Activated CD4-positive, alpha-beta T cell treated with anti-CD3 and anti-CD28 coated beads, Interleukin-2, amount 10 ng/mL, durations not matched to agents 24 days and 14 days (primary cell): Measurements from ENCODE around the gene TDRD12. TPM values are rescaled to one million over a fixed set of nuclear protein-coding genes. Genes with fewer than 3 reads are reported as not detected.
"Not testable (repeated sequence)": the region's sequence is repeated elsewhere in the genome, so short reads cannot be mapped to it uniquely, and the experiment has no call there.

Experiments used
- DNase-seq: peaks from one replicate; pipeline ENCODE4 v3.0.0; 2022
- H3K27ac Mint-ChIP-seq: one replicate; pipeline ENCODE4 v1.8.0; 2022; ENCODE audit warnings: mild to moderate bottlenecking, mixed read lengths
- H3K27me3 Mint-ChIP-seq: one replicate; pipeline ENCODE4 v1.8.0; 2022; ENCODE audit warnings: mixed read lengths
- H3K36me3 Mint-ChIP-seq: one replicate; pipeline ENCODE4 v1.8.0; 2022; ENCODE audit warnings: low read depth, mild to moderate bottlenecking, mixed read lengths
- H3K4me1 Mint-ChIP-seq: one replicate; pipeline ENCODE4 v1.8.0; 2021; ENCODE audit warnings: mixed read lengths
- H3K4me3 Mint-ChIP-seq: one replicate; pipeline ENCODE4 v1.8.0; 2022; ENCODE audit warnings: mild to moderate bottlenecking, moderate library complexity, mixed read lengths
- H3K9me3 Mint-ChIP-seq: one replicate; pipeline ENCODE4 v1.8.0; 2021; ENCODE audit warnings: mixed read lengths
- intact Hi-C: fragments of 100-400 bp; cut with micrococcal nuclease; formaldehyde crosslinking; loops from one replicate; pipeline ENCODE4 v1.15.1; 2023
- total RNA-seq: library from RNA; stranded (reverse); gene quantifications from 2 replicates; pipeline ENCODE4 v1.2.3, GENCODE V29; 2022

TDRD12 gene
- total RNA-seq, 1 donor from 2014 or later, result 0.05 TPM

DNA sequence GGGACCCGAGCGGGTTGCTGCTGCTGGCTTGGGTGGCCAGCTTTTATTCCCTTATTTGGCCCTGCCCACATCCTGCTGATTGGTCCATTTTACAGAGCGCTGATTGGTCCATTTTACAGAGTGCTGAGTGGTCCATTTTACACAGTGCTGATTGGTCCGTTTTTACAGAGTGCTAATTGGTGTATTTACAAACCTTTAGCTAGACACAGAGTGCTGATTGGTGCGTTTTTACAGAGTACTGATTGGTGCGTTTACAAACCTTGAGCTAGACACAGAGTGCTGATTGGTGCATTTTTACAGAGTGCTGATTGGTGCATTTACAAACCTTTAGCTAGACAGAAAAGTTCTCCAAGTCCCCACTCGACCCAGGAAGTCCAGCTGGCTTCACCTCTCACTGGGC is 19.4 kb upstream of the TDRD12 start:
- not testable (repeated sequence) for DNase-seq

GRCh38 chr19:32702010-32702409 is 17.6 kb upstream of the TDRD12 start:
- peaks cover 4% of the 10 kb centered on the region for H3K4me1 Mint-ChIP-seq
- no peaks in the 10 kb centered on the region for H3K27me3 Mint-ChIP-seq
- H3K4me3 Mint-ChIP-seq, result no peak overlapping the region
- intact Hi-C loops, result no loop called here
- no peak for DNase-seq
- peaks cover 88% of the 10 kb centered on the region for H3K36me3 Mint-ChIP-seq
- no peak overlapping the region for H3K27ac Mint-ChIP-seq
- peaks cover 8% of the 10 kb centered on the region for H3K9me3 Mint-ChIP-seq

More for the DNA sequence above, 19.4 kb upstream of the TDRD12 start:
- H3K27ac Mint-ChIP-seq, H3K4me3 Mint-ChIP-seq, H3K9me3 Mint-ChIP-seq, H3K27me3 Mint-ChIP-seq, intact Hi-C loops: not testable (repeated sequence)
- peaks cover 13% of the 10 kb centered on the region for H3K4me1 Mint-ChIP-seq
- peaks cover 89% of the 10 kb centered on the region for H3K36me3 Mint-ChIP-seq

DNA sequence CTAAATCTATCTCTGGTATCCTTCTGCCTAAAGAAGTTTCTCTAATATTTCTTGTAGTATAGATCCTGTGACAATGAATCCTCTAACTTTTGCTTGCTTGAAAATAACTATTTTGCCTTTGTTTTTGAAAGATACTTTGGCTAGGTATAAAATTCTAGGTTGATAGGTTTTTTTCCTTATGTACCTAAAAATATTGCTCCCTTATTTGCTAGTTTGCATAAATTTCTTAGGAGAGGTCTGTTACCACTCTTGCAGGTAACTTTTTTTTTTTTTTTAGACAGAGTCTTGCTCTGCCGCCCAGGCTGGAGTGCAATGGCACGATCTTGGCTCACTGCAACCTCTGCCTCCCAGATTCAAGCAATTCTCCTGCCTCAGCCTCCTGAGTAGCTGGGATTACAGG is 15.6 kb upstream of the TDRD12 start:
- H3K27me3 Mint-ChIP-seq, intact Hi-C loops, DNase-seq, H3K9me3 Mint-ChIP-seq, H3K27ac Mint-ChIP-seq, H3K4me3 Mint-ChIP-seq: not testable (repeated sequence)
- peaks cover 10% of the 10 kb centered on the region for H3K4me1 Mint-ChIP-seq
- peaks cover 77% of the 10 kb centered on the region for H3K36me3 Mint-ChIP-seq

DNA sequence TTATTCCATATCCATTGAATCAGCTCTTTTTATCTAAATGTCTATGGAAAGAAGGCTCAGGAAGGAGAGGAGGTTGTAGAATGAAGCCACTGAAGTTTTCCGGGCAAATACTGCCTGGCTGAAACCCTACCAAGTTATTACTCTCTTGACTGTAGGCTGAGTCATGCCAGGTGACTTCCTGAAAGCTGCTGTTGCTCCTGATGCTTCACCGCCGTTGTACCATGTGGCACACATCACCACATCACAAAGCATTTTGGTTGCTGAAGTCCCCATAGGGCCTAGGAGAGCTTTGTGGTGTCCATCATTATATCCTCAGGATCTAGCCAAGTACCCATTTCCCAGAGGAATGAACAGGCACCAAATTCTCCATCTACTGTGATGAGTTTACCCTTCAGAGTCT is 11.1 kb upstream of the TDRD12 start:
- H3K27me3 Mint-ChIP-seq, result no peaks in the 10 kb centered on the region
- peak overlapping the region; percentile 48 for H3K27ac Mint-ChIP-seq
- peak; percentile 73 for DNase-seq
- intact Hi-C loops, result no loop called here
- H3K4me3 Mint-ChIP-seq, result no peak overlapping the region
- peaks cover 4% of the 10 kb centered on the region for H3K9me3 Mint-ChIP-seq
- peaks cover 10% of the 10 kb centered on the region for H3K4me1 Mint-ChIP-seq
- peaks cover 62% of the 10 kb centered on the region for H3K36me3 Mint-ChIP-seq

GRCh38 chr19:32709032-32709431 is 10.5 kb upstream of the TDRD12 start:
- Mint-ChIP-seq H3K4me3 (no peak overlapping the region), H3K36me3 (peaks cover 62% of the 10 kb centered on the region), H3K27ac (peak overlapping the region; percentile 48), H3K4me1 (peaks cover 10% of the 10 kb centered on the region), H3K9me3 (peaks cover 4% of the 10 kb centered on the region), H3K27me3 (no peaks in the 10 kb centered on the region)
- no peak for DNase-seq
- intact Hi-C loops, result no loop called here

DNA sequence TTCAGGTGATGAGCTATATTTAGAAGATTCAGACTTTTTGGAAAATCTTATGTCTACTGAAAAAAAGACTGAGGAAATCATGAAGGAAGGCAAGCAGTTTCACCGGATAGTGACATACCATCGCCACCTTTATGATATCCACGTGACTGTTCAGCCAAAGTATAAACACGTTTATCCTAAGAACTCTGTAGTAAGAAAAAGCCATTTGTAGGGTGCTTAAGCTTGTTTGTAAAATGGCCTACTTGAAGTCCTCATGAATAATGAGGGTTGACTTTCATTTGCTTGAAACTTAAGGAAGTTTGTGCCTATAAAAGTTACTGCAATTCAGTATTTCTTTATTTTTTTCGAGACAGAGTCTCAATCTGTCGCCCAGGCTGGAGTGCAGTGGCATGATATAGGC is 7.8 kb upstream of the TDRD12 start:
- intact Hi-C loops, result no loop called here
- Mint-ChIP-seq H3K27ac (no peak overlapping the region), H3K36me3 (peaks cover 48% of the 10 kb centered on the region), H3K9me3 (no peaks in the 10 kb centered on the region), H3K27me3 (no peaks in the 10 kb centered on the region), H3K4me3 (no peak overlapping the region), H3K4me1 (peaks cover 10% of the 10 kb centered on the region)
- no peak for DNase-seq

DNA sequence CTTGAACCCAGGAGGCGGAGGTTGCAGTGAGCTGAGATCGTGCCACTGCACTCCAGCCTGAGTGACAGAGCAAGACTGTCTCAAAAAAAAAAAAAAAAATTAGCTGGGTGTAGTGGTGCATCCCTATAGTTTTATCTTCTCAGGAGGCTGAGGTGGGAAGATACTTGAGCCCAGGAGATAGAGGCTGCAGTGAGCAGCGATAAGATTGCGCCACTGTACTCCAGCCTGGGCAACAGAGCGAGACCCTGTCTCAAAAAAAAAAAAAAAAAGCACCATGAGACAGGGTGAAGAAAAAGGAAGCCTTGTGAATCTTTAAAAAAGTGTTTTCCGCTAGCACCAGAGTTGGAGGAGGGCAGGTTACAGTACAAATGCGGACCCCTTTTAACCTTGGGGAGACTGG is 3.4 kb upstream of the TDRD12 start:
- H3K4me3 Mint-ChIP-seq, H3K9me3 Mint-ChIP-seq, H3K27me3 Mint-ChIP-seq, H3K27ac Mint-ChIP-seq, H3K4me1 Mint-ChIP-seq, intact Hi-C loops, DNase-seq: not testable (repeated sequence)
- H3K36me3 Mint-ChIP-seq, result peaks cover 28% of the 10 kb centered on the region

DNA sequence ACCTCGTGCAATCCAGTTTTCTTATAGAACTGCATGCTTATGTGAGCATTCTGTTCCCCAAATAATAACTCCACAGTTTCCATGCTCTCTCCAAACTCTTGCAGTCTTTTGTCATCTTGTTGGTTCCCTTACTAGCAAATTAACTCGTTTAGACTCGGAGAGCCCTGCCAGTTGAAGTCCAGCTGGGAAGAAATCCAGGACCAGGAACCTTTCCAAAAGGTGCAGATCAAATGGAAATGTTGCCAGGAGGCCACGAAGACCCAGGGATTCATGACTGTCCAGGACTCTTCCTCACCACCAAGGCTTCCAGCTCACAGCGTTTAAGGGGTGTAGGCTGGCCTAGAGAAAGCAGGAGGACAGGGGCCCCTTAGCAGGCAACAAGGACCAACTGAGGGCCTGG is 2.1 kb upstream of the TDRD12 start:
- Mint-ChIP-seq H3K27ac (no peak overlapping the region), H3K27me3 (no peaks in the 10 kb centered on the region), H3K4me1 (peaks cover 3% of the 10 kb centered on the region), H3K4me3 (no peak overlapping the region), H3K9me3 (no peaks in the 10 kb centered on the region), H3K36me3 (peaks cover 26% of the 10 kb centered on the region)
- no peak for DNase-seq
- intact Hi-C loops, result no loop called here

- no peaks in the 10 kb centered on the region for H3K9me3 Mint-ChIP-seq
- H3K4me1 Mint-ChIP-seq, result peaks cover 3% of the 10 kb centered on the region
- intact Hi-C loops, result no loop called here
- peaks cover 20% of the 10 kb centered on the region for H3K36me3 Mint-ChIP-seq
- H3K4me3 Mint-ChIP-seq, result no peak overlapping the region
- H3K27me3 Mint-ChIP-seq, result no peaks in the 10 kb centered on the region
- H3K27ac Mint-ChIP-seq, result no peak overlapping the region
- DNase-seq, result no peak
Measured at GRCh38 chr19:32718286-32718685, 1.3 kb upstream of the TDRD12 start.

GRCh38 chr19:32720216-32720935 is 809 bp downstream of the TDRD12 start:
- H3K36me3 Mint-ChIP-seq, result peaks cover 6% of the 10 kb centered on the region
- peaks cover 3% of the 10 kb centered on the region for H3K4me1 Mint-ChIP-seq
- peaks cover 6% of the 10 kb centered on the region for H3K27me3 Mint-ChIP-seq
- intact Hi-C loops, result no loop called here
- H3K27ac Mint-ChIP-seq, result no peak overlapping the region
- no peak overlapping the region for H3K4me3 Mint-ChIP-seq
- H3K9me3 Mint-ChIP-seq, result no peaks in the 10 kb centered on the region
- DNase-seq, result no peak

- Mint-ChIP-seq H3K9me3 (no peaks in the 10 kb centered on the region), H3K4me1 (peaks cover 3% of the 10 kb centered on the region), H3K27me3 (peaks cover 6% of the 10 kb centered on the region), H3K4me3 (no peak overlapping the region), H3K27ac (no peak overlapping the region), H3K36me3 (peaks cover 5% of the 10 kb centered on the region)
- DNase-seq, result no peak
- intact Hi-C loops, result no loop called here
Measured at GRCh38 chr19:32720936-32721250, 1.3 kb downstream of the TDRD12 start.

DNA sequence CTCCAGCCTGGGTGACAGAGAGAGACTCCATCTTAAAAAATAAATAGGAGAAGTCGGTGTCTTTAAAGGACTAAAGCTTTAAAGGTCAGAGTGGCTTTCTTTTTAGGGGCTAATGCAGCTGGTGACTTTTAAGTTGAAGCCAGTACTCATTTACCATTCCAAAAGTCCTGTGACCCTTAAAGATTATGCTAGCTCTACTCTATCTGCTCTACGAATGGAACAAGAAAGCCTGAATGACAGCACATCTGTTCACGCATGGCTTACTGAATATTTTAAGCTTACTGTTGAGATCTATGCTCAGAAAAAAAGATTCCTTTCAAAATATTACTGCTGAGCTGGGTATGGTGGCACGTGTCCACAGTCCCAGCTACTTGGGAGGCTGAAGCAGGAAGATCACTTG is 16.4 kb downstream of the TDRD12 start:
- DNase-seq, result no peak
- Mint-ChIP-seq H3K27me3 (peaks cover 4% of the 10 kb centered on the region), H3K27ac (no peak overlapping the region), H3K4me1 (no peaks in the 10 kb centered on the region), H3K4me3 (no peak overlapping the region), H3K36me3 (no peaks in the 10 kb centered on the region), H3K9me3 (no peaks in the 10 kb centered on the region)
- intact Hi-C loops, result no loop called here

GRCh38 chr19:32743021-32743420 is 23.5 kb downstream of the TDRD12 start:
- intact Hi-C loops, result no loop called here
- no peak for DNase-seq
- H3K36me3 Mint-ChIP-seq, result no peaks in the 10 kb centered on the region
- H3K27me3 Mint-ChIP-seq, result peaks cover 7% of the 10 kb centered on the region
- H3K27ac Mint-ChIP-seq, result no peak overlapping the region
- no peaks in the 10 kb centered on the region for H3K9me3 Mint-ChIP-seq
- H3K4me1 Mint-ChIP-seq, result no peaks in the 10 kb centered on the region
- no peak overlapping the region for H3K4me3 Mint-ChIP-seq

DNA sequence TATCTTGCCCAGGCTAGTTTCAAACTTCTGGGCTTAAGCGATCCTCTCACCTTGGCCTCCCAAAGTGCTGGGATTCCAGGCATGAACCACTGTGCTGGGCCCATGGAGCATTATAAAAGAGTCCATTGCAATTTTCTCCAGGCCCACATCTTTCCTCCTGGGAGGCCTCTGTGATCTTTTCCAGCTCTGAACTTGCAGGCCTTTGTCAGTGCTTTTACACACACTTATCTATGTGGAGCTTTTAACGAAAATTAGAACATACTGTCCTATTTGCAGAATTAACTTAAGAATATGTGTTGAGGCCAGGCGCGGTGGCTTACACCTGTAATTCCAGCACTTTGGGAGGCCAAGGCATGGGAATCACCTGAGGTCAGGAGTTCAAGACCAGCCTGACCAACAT is 23.9 kb downstream of the TDRD12 start:
- Mint-ChIP-seq H3K4me3 (no peak overlapping the region), H3K4me1 (no peaks in the 10 kb centered on the region), H3K9me3 (no peaks in the 10 kb centered on the region), H3K27me3 (peaks cover 7% of the 10 kb centered on the region), H3K27ac (no peak overlapping the region), H3K36me3 (no peaks in the 10 kb centered on the region)
- intact Hi-C loops, result no loop called here
- no peak for DNase-seq
